Measurements from ENCODE around the gene TIFAB. TPM values are rescaled to one million over a fixed set of nuclear protein-coding genes. Genes with fewer than 3 reads are reported as not detected.
A peak's percentile ranks its signal among the peaks of the same experiment; 100 is the strongest.

TIFAB gene

GRCh38 chr5:135398160-135398854, 53.8 kb downstream of the TIFAB start:
- Histone ChIP-seq H3K4ac (ENCODE audit: low read length) (no peak overlapping the region), H3K23ac (ENCODE audit: low read depth, low read length, poor library complexity) (peak overlapping the region; percentile 86), H3K27ac (replicated peaks; ENCODE audit: low read length) (peak overlapping the region; percentile 45), H3K27me3 (ENCODE audit: control insufficient read depth in 3 of 3, insufficient read depth in 3 of 3, low read depth in 1 of 3, low read length in 3 of 3) (peaks cover 0 to 17% (median 5%) of the 10 kb centered on the region in 3 experiments), H3K4me3 (ENCODE audit: low read length in 2 of 2) (peak overlapping the region; percentile 94 to 98), H3K18ac (ENCODE audit: low read length) (peak overlapping the region; percentile 96), H3K4me1 (ENCODE audit: control insufficient read depth in 2 of 2, insufficient read depth in 1 of 2, low read depth in 1 of 2, low read length in 2 of 2) (peaks cover 5 to 21% of the 10 kb centered on the region in 2 donors), H3K14ac (ENCODE audit: low read length) (no peak overlapping the region), H2BK12ac (ENCODE audit: low read length) (no peak overlapping the region), H4K8ac (ENCODE audit: low read depth, low read length) (no peak overlapping the region), H2BK15ac (ENCODE audit: low read length) (no peak overlapping the region), H3K9ac (ENCODE audit: low read depth, low read length, poor library complexity) (peak overlapping the region; percentile 91), H2BK120ac (ENCODE audit: low read depth, low read length) (peak overlapping the region; percentile 27), H4K91ac (ENCODE audit: low read depth, low read length, poor library complexity) (no peak overlapping the region), H3K36me3 (replicated peaks in 1 of 2; ENCODE audit: control insufficient read depth in 2 of 2, insufficient read depth in 2 of 2, low read length in 2 of 2) (peaks cover 5 to 38% of the 10 kb centered on the region in 2 donors), H3K4me2 (ENCODE audit: insufficient read depth, low read length, poor library complexity, severe bottlenecking) (peak overlapping the region; percentile 67), H2BK5ac (ENCODE audit: low read length) (peak overlapping the region; percentile 58), H3K79me1 (ENCODE audit: low read depth, low read length) (peaks cover 6% of the 10 kb centered on the region), H2AK5ac (ENCODE audit: low read depth, low read length) (peak overlapping the region; percentile 70), H3K9me3 (replicated peaks in 1 of 2; ENCODE audit: control insufficient read depth in 2 of 2, insufficient read depth in 1 of 2, low read depth in 1 of 2, low read length in 2 of 2) (no peaks in the 10 kb centered on the region), H2AFZ (ENCODE audit: low read length) (peak overlapping the region; percentile 97)
- no CpG with 5 or more reads among the region's 43 CpGs for WGBS, 2 donors (ENCODE audit: extremely low coverage in 2 of 2, insufficient read length in 2 of 2, insufficient replicate concordance in 1 of 2)
- peak; percentile 44 for DNase-seq (ENCODE audit: low spot score)

Small RNA genes lying within 50 kb of the gene (small RNA-seq; reads per million reads assigned to genes)
- not detected for gene DCANP1 (ENCODE audit: insufficient read depth)
